Suprapubic skin (tissue), 4 donors: ENCODE results near the gene PLAC9.

Source experiments
- EP300 ChIP-seq: sonication (generic); formaldehyde crosslinking; IDR thresholded peaks from one replicate; pipeline ENCODE4 v1.6.1; 2017; ENCODE audit warnings: antibody characterized with exemption
- POLR2A ChIP-seq, 2 donors: fragments of 450-650 bp; IDR thresholded peaks; one replicate each; pipeline ENCODE4 v1.6.1; 2017; ENCODE audit warnings: antibody characterized with exemption in 2 of 2, mild to moderate bottlenecking in 2 of 2, moderate library complexity in 2 of 2
- POLR2AphosphoS5 ChIP-seq, 3 donors: sonication (generic); formaldehyde crosslinking; IDR thresholded peaks; one replicate each; pipeline ENCODE4 v1.6.1; 2017; ENCODE audit warnings: antibody characterized with exemption in 3 of 3
- TF ChIP-seq, protein P1 (sequence below), 2 donors: fragments of 200-600 bp in 1 of 2; fragments of 450-650 bp in 1 of 2; sonication (generic) in 1 of 2; IDR thresholded peaks; one replicate each; pipeline ENCODE4 v1.5.1; 2016 to 2019; ENCODE audit warnings: antibody characterized with exemption in 2 of 2, mild to moderate bottlenecking in 1 of 2, moderate library complexity in 1 of 2

DNA sequence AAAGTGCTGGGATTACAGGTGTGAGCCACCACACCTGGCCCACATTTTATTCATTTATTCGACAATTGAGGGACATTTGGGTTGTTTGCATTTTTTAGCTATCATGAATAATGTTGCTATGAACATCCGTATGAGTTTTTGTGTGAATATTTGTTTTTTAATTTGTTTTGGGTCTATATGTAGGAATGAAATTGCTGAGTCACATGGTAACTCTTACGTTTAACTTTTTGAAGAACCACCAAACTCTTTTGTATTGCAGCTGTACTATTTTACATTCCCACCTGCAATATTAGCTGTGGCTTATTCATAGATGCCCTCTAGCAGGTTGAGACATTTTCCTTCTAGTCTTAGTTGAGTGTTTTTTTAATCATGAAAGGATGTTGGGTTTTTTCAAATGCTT is 14.4 kb downstream of the PLAC9 start:
- TF ChIP-seq, protein P1, sequence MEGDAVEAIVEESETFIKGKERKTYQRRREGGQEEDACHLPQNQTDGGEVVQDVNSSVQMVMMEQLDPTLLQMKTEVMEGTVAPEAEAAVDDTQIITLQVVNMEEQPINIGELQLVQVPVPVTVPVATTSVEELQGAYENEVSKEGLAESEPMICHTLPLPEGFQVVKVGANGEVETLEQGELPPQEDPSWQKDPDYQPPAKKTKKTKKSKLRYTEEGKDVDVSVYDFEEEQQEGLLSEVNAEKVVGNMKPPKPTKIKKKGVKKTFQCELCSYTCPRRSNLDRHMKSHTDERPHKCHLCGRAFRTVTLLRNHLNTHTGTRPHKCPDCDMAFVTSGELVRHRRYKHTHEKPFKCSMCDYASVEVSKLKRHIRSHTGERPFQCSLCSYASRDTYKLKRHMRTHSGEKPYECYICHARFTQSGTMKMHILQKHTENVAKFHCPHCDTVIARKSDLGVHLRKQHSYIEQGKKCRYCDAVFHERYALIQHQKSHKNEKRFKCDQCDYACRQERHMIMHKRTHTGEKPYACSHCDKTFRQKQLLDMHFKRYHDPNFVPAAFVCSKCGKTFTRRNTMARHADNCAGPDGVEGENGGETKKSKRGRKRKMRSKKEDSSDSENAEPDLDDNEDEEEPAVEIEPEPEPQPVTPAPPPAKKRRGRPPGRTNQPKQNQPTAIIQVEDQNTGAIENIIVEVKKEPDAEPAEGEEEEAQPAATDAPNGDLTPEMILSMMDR (IDR thresholded peaks at IDR 0.05), result no peak
- TF ChIP-seq POLR2A (IDR thresholded peaks at IDR 0.05), result no peak
- no peak for TF ChIP-seq EP300
- no peak for TF ChIP-seq POLR2AphosphoS5 (IDR thresholded peaks at IDR 0.05)
